ENCODE measurements around the gene REPIN1. TPM values are rescaled to one million over a fixed set of nuclear protein-coding genes. Genes with fewer than 3 reads are reported as not detected.
A peak's percentile ranks its signal among the peaks of the same experiment; 100 is the strongest.
"Not testable (repeated sequence)": the region's sequence is repeated elsewhere in the genome, so short reads cannot be mapped to it uniquely, and the experiment has no call there.

The REPIN1 gene
- total and polyA plus RNA-seq, 7 experiments from 2014 or later: 46.7 to 103 (median 78.4) TPM

GRCh38 chr7:150382123-150382843 is 13.7 kb downstream of the REPIN1 start:
- Mint-ChIP-seq H3K4me3 (peak overlapping the region in 1 of 10 donors; percentile 48), H3K36me3 (peaks cover 0 to 8% (median 0%) of the 10 kb centered on the region in 5 donors), H3K9me3 (no peaks in the 10 kb centered on the region), H3K27ac (peak overlapping the region in 1 of 9 donors; percentile 59), H3K27me3 (no peaks in the 10 kb centered on the region), H3K4me1 (peaks cover 20 to 33% (median 22%) of the 10 kb centered on the region in 7 donors)
- no peaks in the 10 kb centered on the region for H3K27me3 ChIP-seq (ENCODE audit: control insufficient read depth in 2 of 2, insufficient read depth in 2 of 2, low read length in 2 of 2)
- POLR2A ChIA-PET: interaction anchor here (0.9 to 2.1 kb wide), 2 partner anchors 13 to 24 kb away, joined by 4 to 7 read pairs; no protein-coding TSS in a partner anchor
- no peaks in the 10 kb centered on the region for H3K9me3 ChIP-seq (ENCODE audit: control insufficient read depth in 2 of 3, low read length in 3 of 3)
- DNase-seq (no peak), ATAC-seq (no peak)
- peaks cover 4 to 17% of the 10 kb centered on the region in 2 donors for H3K4me1 ChIP-seq (ENCODE audit: control insufficient read depth in 2 of 2, insufficient read depth in 2 of 2, low read length in 2 of 2)
- H3K4me3 ChIP-seq (ENCODE audit: low read length): no peak overlapping the region
- no peak overlapping the region for H3K27ac ChIP-seq (ENCODE audit: low read depth, low read length)
- CTCF ChIA-PET: no interaction called here
- intact Hi-C loops (cut with micrococcal nuclease): no loop called here
- H3K36me3 ChIP-seq (ENCODE audit: control insufficient read depth in 2 of 3, insufficient read depth in 3 of 3, low read length in 3 of 3): no peaks in the 10 kb centered on the region

- Histone ChIP-seq H3K4me3 (ENCODE audit: low read length) (no peak overlapping the region), H3K27ac (ENCODE audit: low read depth, low read length) (no peak overlapping the region), H3K4me1 (ENCODE audit: control insufficient read depth in 2 of 2, insufficient read depth in 2 of 2, low read length in 2 of 2) (peaks cover 4 to 12% of the 10 kb centered on the region in 2 donors), H3K27me3 (ENCODE audit: control insufficient read depth in 2 of 2, insufficient read depth in 2 of 2, low read length in 2 of 2) (no peaks in the 10 kb centered on the region), H3K36me3 (ENCODE audit: control insufficient read depth in 2 of 3, insufficient read depth in 3 of 3, low read length in 3 of 3) (no peaks in the 10 kb centered on the region), H3K9me3 (ENCODE audit: control insufficient read depth in 2 of 3, low read length in 3 of 3) (no peaks in the 10 kb centered on the region)
- H3K27me3 Mint-ChIP-seq: no peaks in the 10 kb centered on the region
- no peaks in the 10 kb centered on the region for H3K9me3 Mint-ChIP-seq
- H3K4me1 Mint-ChIP-seq: peaks cover 15 to 28% (median 20%) of the 10 kb centered on the region in 7 donors
- no peak for DNase-seq
- POLR2A ChIA-PET: interaction anchor here (2.1 kb wide), 1 partner anchor 24 kb away, joined by 7 read pairs; no protein-coding TSS in a partner anchor
- ATAC-seq: no peak
- peak overlapping the region in 1 of 10 donors; percentile 12 for H3K4me3 Mint-ChIP-seq
- CTCF ChIA-PET: no interaction called here
- H3K27ac Mint-ChIP-seq: no peak overlapping the region
- H3K36me3 Mint-ChIP-seq: peaks cover 0 to 8% (median 0%) of the 10 kb centered on the region in 5 donors
- intact Hi-C loops (cut with micrococcal nuclease): no loop called here
These were observed 14.2 kb downstream of the REPIN1 start for GRCh38 chr7:150382844-150383225.

- ChIA-PET POLR2A (interaction anchor here (2.1 kb wide), 1 partner anchor 23 kb away, joined by 7 read pairs; no protein-coding TSS in a partner anchor), CTCF (interaction anchor here (0.6 kb wide), 1 partner anchor 23 kb away, joined by 3 read pairs; no protein-coding TSS in a partner anchor)
- H3K36me3 ChIP-seq (ENCODE audit: control insufficient read depth in 2 of 3, insufficient read depth in 3 of 3, low read length in 3 of 3): peaks cover 0 to 4% (median 0%) of the 10 kb centered on the region in 3 experiments
- ATAC-seq: no peak
- no peak for DNase-seq
- no peak overlapping the region for H3K4me3 ChIP-seq (ENCODE audit: low read length)
- H3K9me3 ChIP-seq (ENCODE audit: control insufficient read depth in 2 of 3, low read length in 3 of 3): no peaks in the 10 kb centered on the region
- no peak overlapping the region for H3K27ac ChIP-seq (ENCODE audit: low read depth, low read length)
- no peaks in the 10 kb centered on the region for H3K9me3 Mint-ChIP-seq
- no peaks in the 10 kb centered on the region for H3K27me3 ChIP-seq (ENCODE audit: control insufficient read depth in 2 of 2, insufficient read depth in 2 of 2, low read length in 2 of 2)
- H3K27me3 Mint-ChIP-seq: no peaks in the 10 kb centered on the region
- intact Hi-C loops (cut with micrococcal nuclease): no loop called here
- peaks cover 4 to 6% of the 10 kb centered on the region in 2 donors for H3K4me1 ChIP-seq (ENCODE audit: control insufficient read depth in 2 of 2, insufficient read depth in 2 of 2, low read length in 2 of 2)
- H3K4me3 Mint-ChIP-seq: no peak overlapping the region
- peaks cover 0 to 8% (median 0%) of the 10 kb centered on the region in 5 donors for H3K36me3 Mint-ChIP-seq
- no peak overlapping the region for H3K27ac Mint-ChIP-seq
- peaks cover 10 to 26% (median 18%) of the 10 kb centered on the region in 7 donors for H3K4me1 Mint-ChIP-seq
These were observed 15.2 kb downstream of the REPIN1 start for GRCh38 chr7:150383710-150384397.

GRCh38 chr7:150384406-150385301 is 16.0 kb downstream of the REPIN1 start:
- intact Hi-C loops (cut with micrococcal nuclease): no loop called here
- CTCF ChIA-PET: no interaction called here
- no peaks in the 10 kb centered on the region for H3K27me3 ChIP-seq (ENCODE audit: control insufficient read depth in 2 of 2, insufficient read depth in 2 of 2, low read length in 2 of 2)
- ATAC-seq: no peak
- no peaks in the 10 kb centered on the region for H3K27me3 Mint-ChIP-seq
- peaks cover 4 to 5% of the 10 kb centered on the region in 2 donors for H3K4me1 ChIP-seq (ENCODE audit: control insufficient read depth in 2 of 2, insufficient read depth in 2 of 2, low read length in 2 of 2)
- H3K9me3 ChIP-seq (ENCODE audit: control insufficient read depth in 2 of 3, low read length in 3 of 3): no peaks in the 10 kb centered on the region
- POLR2A ChIA-PET: interaction anchor here (0.9 to 2.7 kb wide), 2 partner anchors 22 to 78 kb away, joined by 3 to 10 read pairs; a partner anchor contains a TSS
- no peaks in the 10 kb centered on the region for H3K9me3 Mint-ChIP-seq
- peaks cover 0 to 8% (median 0%) of the 10 kb centered on the region in 5 donors for H3K36me3 Mint-ChIP-seq
- peaks cover 8 to 24% (median 16%) of the 10 kb centered on the region in 7 donors for H3K4me1 Mint-ChIP-seq
- H3K36me3 ChIP-seq (ENCODE audit: control insufficient read depth in 2 of 3, insufficient read depth in 3 of 3, low read length in 3 of 3): peaks cover 0 to 4% (median 0%) of the 10 kb centered on the region in 3 experiments
- no peak overlapping the region for H3K27ac Mint-ChIP-seq
- no peak for DNase-seq
- H3K4me3 ChIP-seq (ENCODE audit: low read length): no peak overlapping the region
- no peak overlapping the region for H3K27ac ChIP-seq (ENCODE audit: low read depth, low read length)
- H3K4me3 Mint-ChIP-seq: no peak overlapping the region

- no peaks in the 10 kb centered on the region for H3K9me3 ChIP-seq (ENCODE audit: control insufficient read depth in 2 of 3, low read length in 3 of 3)
- no peaks in the 10 kb centered on the region for H3K4me1 ChIP-seq (ENCODE audit: control insufficient read depth in 2 of 2, insufficient read depth in 2 of 2, low read length in 2 of 2)
- H3K27me3 Mint-ChIP-seq: no peaks in the 10 kb centered on the region
- no peaks in the 10 kb centered on the region for H3K9me3 Mint-ChIP-seq
- no peak for DNase-seq
- no peaks in the 10 kb centered on the region for H3K27me3 ChIP-seq (ENCODE audit: control insufficient read depth in 2 of 2, insufficient read depth in 2 of 2, low read length in 2 of 2)
- CTCF ChIA-PET: interaction anchor here (0.9 kb wide), 1 partner anchor 12 kb away, joined by 3 read pairs; no protein-coding TSS in a partner anchor
- H3K4me3 Mint-ChIP-seq: peak overlapping the region in 1 of 10 donors; percentile 29
- no peak overlapping the region for H3K27ac Mint-ChIP-seq
- peaks cover 2 to 18% (median 10%) of the 10 kb centered on the region in 7 donors for H3K4me1 Mint-ChIP-seq
- peaks cover 0 to 8% (median 0%) of the 10 kb centered on the region in 5 donors for H3K36me3 Mint-ChIP-seq
- H3K36me3 ChIP-seq (ENCODE audit: control insufficient read depth in 2 of 3, insufficient read depth in 3 of 3, low read length in 3 of 3): peaks cover 0 to 4% (median 0%) of the 10 kb centered on the region in 3 experiments
- no peak overlapping the region for H3K27ac ChIP-seq (ENCODE audit: low read depth, low read length)
- POLR2A ChIA-PET: interaction anchor here (0.9 to 2.7 kb wide), 2 partner anchors 21 to 78 kb away, joined by 3 to 10 read pairs; a partner anchor contains a TSS
- intact Hi-C loops (cut with micrococcal nuclease): no loop called here
- H3K4me3 ChIP-seq (ENCODE audit: low read length): no peak overlapping the region
- ATAC-seq: no peak
These were observed 16.7 kb downstream of the REPIN1 start for GRCh38 chr7:150385302-150385723.

GRCh38 chr7:150385884-150386283 is 17.3 kb downstream of the REPIN1 start:
- H3K9me3 Mint-ChIP-seq; ATAC-seq; H3K27me3 ChIP-seq (ENCODE audit: control insufficient read depth in 2 of 2, insufficient read depth in 2 of 2, low read length in 2 of 2); H3K27me3 Mint-ChIP-seq; H3K4me3 Mint-ChIP-seq; H3K4me3 ChIP-seq (ENCODE audit: low read length); DNase-seq; H3K4me1 ChIP-seq (ENCODE audit: control insufficient read depth in 2 of 2, insufficient read depth in 2 of 2, low read length in 2 of 2); H3K36me3 ChIP-seq (ENCODE audit: control insufficient read depth in 2 of 3, insufficient read depth in 3 of 3, low read length in 3 of 3); H3K9me3 ChIP-seq (ENCODE audit: control insufficient read depth in 2 of 3, low read length in 3 of 3); H3K27ac ChIP-seq (ENCODE audit: low read depth, low read length); H3K27ac Mint-ChIP-seq; intact Hi-C loops (cut with micrococcal nuclease): not testable (repeated sequence)
- H3K36me3 Mint-ChIP-seq: peaks cover 0 to 12% (median 3%) of the 10 kb centered on the region in 5 donors
- ChIA-PET POLR2A (interaction anchor here (0.5 to 2.7 kb wide), 3 partner anchors 21 to 77 kb away, joined by 3 to 10 read pairs (median 3); a partner anchor contains a TSS), CTCF (interaction anchor here (0.9 kb wide), 1 partner anchor 11 kb away, joined by 3 read pairs; no protein-coding TSS in a partner anchor)
- peaks cover 0 to 12% (median 5%) of the 10 kb centered on the region in 7 donors for H3K4me1 Mint-ChIP-seq
